IPS-20b (cell line): Measurements from ENCODE around the gene CCIN.
"Not testable (repeated sequence)": the region's sequence is repeated elsewhere in the genome, so short reads cannot be mapped to it uniquely, and the experiment has no call there.

Experiments
- H3K27ac ChIP-seq: one replicate; pipeline ENCODE4 v1.5.1; 2013; ENCODE audit warnings: low read length
- H3K27me3 ChIP-seq: 2 replicates; pipeline ENCODE4 v1.6.1; 2013; ENCODE audit warnings: mild to moderate bottlenecking, low read length, inconsistent platforms; ENCODE audit not compliant: insufficient read depth
- H3K36me3 ChIP-seq: 2 replicates; pipeline ENCODE4 v1.6.1; 2013; ENCODE audit warnings: low read depth, mild to moderate bottlenecking, inconsistent platforms, low read length, moderate library complexity; ENCODE audit not compliant: insufficient read depth
- H3K4me1 ChIP-seq: 2 replicates; pipeline ENCODE4 v1.6.1; 2013; ENCODE audit warnings: mild to moderate bottlenecking, control low read depth, inconsistent platforms, low read length, moderate library complexity; ENCODE audit not compliant: insufficient read depth
- H3K4me3 ChIP-seq: 2 replicates; pipeline ENCODE4 v1.5.1; 2013; ENCODE audit warnings: mild to moderate bottlenecking, low read length, inconsistent platforms
- H3K9ac ChIP-seq: 2 replicates; pipeline ENCODE4 v1.6.1; 2013; ENCODE audit warnings: low read depth, mild to moderate bottlenecking, inconsistent platforms, low read length, moderate library complexity
- H3K9me3 ChIP-seq: 2 replicates; pipeline ENCODE4 v1.6.1; 2013; ENCODE audit warnings: mild to moderate bottlenecking, low read depth, low read length, inconsistent platforms; ENCODE audit not compliant: insufficient read depth

The CCIN gene

GRCh38 chr9:36176496-36176895 is 7.3 kb downstream of the CCIN start:
- not testable (repeated sequence) for H3K9ac ChIP-seq, H3K36me3 ChIP-seq, H3K27me3 ChIP-seq, H3K4me3 ChIP-seq, H3K4me1 ChIP-seq, H3K27ac ChIP-seq
- peaks cover 10% of the 10 kb centered on the region; the same call in 1 of the 2 replicates for H3K9me3 ChIP-seq

GRCh38 chr9:36177571-36177970 is 8.4 kb downstream of the CCIN start:
- Histone ChIP-seq H3K36me3 (no peaks in the 10 kb centered on the region), H3K27me3 (no peaks in the 10 kb centered on the region), H3K9me3 (peaks cover 10% of the 10 kb centered on the region; the same call in 1 of the 2 replicates), H3K4me3 (no peak overlapping the region), H3K9ac (no peak overlapping the region), H3K27ac (no peak overlapping the region), H3K4me1 (no peaks in the 10 kb centered on the region)

GRCh38 chr9:36180243-36180642 is 11.1 kb downstream of the CCIN start:
- not testable (repeated sequence) for H3K4me3 ChIP-seq, H3K9ac ChIP-seq, H3K27me3 ChIP-seq, H3K27ac ChIP-seq, H3K36me3 ChIP-seq, H3K4me1 ChIP-seq
- H3K9me3 ChIP-seq, result peaks cover 10% of the 10 kb centered on the region; the same call in 1 of the 2 replicates

GRCh38 chr9:36187414-36187813 is 18.2 kb downstream of the CCIN start:
- H3K4me3 ChIP-seq, result no peak overlapping the region
- H3K4me1 ChIP-seq, result peaks cover 10% of the 10 kb centered on the region
- H3K9ac ChIP-seq, result no peak overlapping the region
- H3K27me3 ChIP-seq, result no peaks in the 10 kb centered on the region
- H3K9me3 ChIP-seq, result no peaks in the 10 kb centered on the region
- no peaks in the 10 kb centered on the region for H3K36me3 ChIP-seq
- no peak overlapping the region for H3K27ac ChIP-seq

- Histone ChIP-seq H3K27me3 (no peaks in the 10 kb centered on the region), H3K4me1 (peaks cover 17% of the 10 kb centered on the region), H3K9me3 (no peaks in the 10 kb centered on the region), H3K36me3 (0 out of 2 replicates have a peak, but pooled peaks cover 6% of the 10 kb centered on the region), H3K4me3 (no peak overlapping the region), H3K27ac (no peak overlapping the region), H3K9ac (no peak overlapping the region)
Observed at GRCh38 chr9:36188212-36188611, 19.0 kb downstream of the CCIN start.

GRCh38 chr9:36189976-36190375 is 20.8 kb downstream of the CCIN start:
- H3K27me3 ChIP-seq, result no peaks in the 10 kb centered on the region
- peaks cover 19% of the 10 kb centered on the region for H3K36me3 ChIP-seq
- peak overlapping the region; percentile 88 for H3K4me3 ChIP-seq
- H3K9ac ChIP-seq, result peak overlapping the region; percentile 94
- H3K27ac ChIP-seq, result no peak overlapping the region
- no peaks in the 10 kb centered on the region for H3K9me3 ChIP-seq
- peaks cover 17% of the 10 kb centered on the region for H3K4me1 ChIP-seq

GRCh38 chr9:36190388-36191289 is 21.5 kb downstream of the CCIN start, which contains the start of gene CLTA:
Gene CLTA (plus strand): TSS chr9:36190921. CDS start chr9:36191057, 136 bp downstream.
- Histone ChIP-seq H3K4me3 (peak within 1 kb of the TSS; percentile 88), H3K27me3 (no peaks in the 10 kb centered on the region), H3K9ac (peak within 1 kb of the TSS; percentile 94), H3K4me1 (peaks cover 17% of the 10 kb centered on the region), H3K36me3 (peaks cover 25% of the 10 kb centered on the region), H3K27ac (peak within 1 kb of the TSS; percentile 45), H3K9me3 (no peaks in the 10 kb centered on the region)

- H3K27me3 ChIP-seq, result no peaks in the 10 kb centered on the region
- peaks cover 25% of the 10 kb centered on the region for H3K36me3 ChIP-seq
- H3K4me3 ChIP-seq, result peak overlapping the region; percentile 88
- peak overlapping the region; percentile 45 for H3K27ac ChIP-seq
- H3K9ac ChIP-seq, result peak overlapping the region; percentile 94
- peaks cover 17% of the 10 kb centered on the region for H3K4me1 ChIP-seq
- no peaks in the 10 kb centered on the region for H3K9me3 ChIP-seq
Observed at GRCh38 chr9:36191290-36191645, 22.1 kb downstream of the CCIN start.

GRCh38 chr9:36191686-36192085 is 22.5 kb downstream of the CCIN start:
- Histone ChIP-seq H3K9me3 (no peaks in the 10 kb centered on the region), H3K9ac (peak overlapping the region; percentile 94), H3K4me3 (peak overlapping the region; percentile 88), H3K27ac (no peak overlapping the region), H3K36me3 (peaks cover 29% of the 10 kb centered on the region), H3K27me3 (no peaks in the 10 kb centered on the region), H3K4me1 (peaks cover 17% of the 10 kb centered on the region)

GRCh38 chr9:36192196-36192595 is 23.0 kb downstream of the CCIN start:
- H3K4me1 ChIP-seq, result peaks cover 17% of the 10 kb centered on the region
- peak overlapping the region; percentile 88 for H3K4me3 ChIP-seq
- H3K9ac ChIP-seq, result peak overlapping the region; percentile 94
- peaks cover 34% of the 10 kb centered on the region for H3K36me3 ChIP-seq
- H3K9me3 ChIP-seq, result no peaks in the 10 kb centered on the region
- H3K27me3 ChIP-seq, result no peaks in the 10 kb centered on the region
- no peak overlapping the region for H3K27ac ChIP-seq

- no peaks in the 10 kb centered on the region for H3K27me3 ChIP-seq
- H3K4me3 ChIP-seq, result peak overlapping the region; percentile 88
Observed at GRCh38 chr9:36193023-36193422, 23.8 kb downstream of the CCIN start.

More at GRCh38 chr9:36193023-36193422, 23.8 kb downstream of the CCIN start:
- Histone ChIP-seq H3K9ac (peak overlapping the region; percentile 94; the same call in 1 of the 2 replicates), H3K4me1 (peaks cover 17% of the 10 kb centered on the region), H3K9me3 (no peaks in the 10 kb centered on the region), H3K36me3 (peaks cover 42% of the 10 kb centered on the region), H3K27ac (no peak overlapping the region)
